Keratinocyte (primary cell): ENCODE measurements around the gene ZBTB32.
"Not testable (repeated sequence)": the region's sequence is repeated elsewhere in the genome, so short reads cannot be mapped to it uniquely, and the experiment has no call there.

Experiments
- EZH2 ChIP-seq: IDR thresholded peaks from one replicate; pipeline ENCODE4 v1.6.1; 2012; ENCODE audit warnings: inconsistent platforms, mild to moderate bottlenecking, low read length, moderate library complexity
- TF ChIP-seq, protein P1 (sequence below), 3 experiments: IDR thresholded peaks in 1 of 3; conservative IDR thresholded peaks in 1 of 3; optimal IDR thresholded peaks in 1 of 3; 2 replicates in 2 of 3; 3 replicates in 1 of 3; pipeline versions ENCODE3 to v1.5.1; 2011; ENCODE audit warnings: low read length in 3 of 3, mild to moderate bottlenecking in 3 of 3, moderate library complexity in 2 of 3, control low read depth in 1 of 3, inconsistent platforms in 1 of 3; ENCODE audit not compliant: insufficient read depth in 2 of 3; ENCODE audit errors: extremely low read depth in 1 of 3

DNA sequence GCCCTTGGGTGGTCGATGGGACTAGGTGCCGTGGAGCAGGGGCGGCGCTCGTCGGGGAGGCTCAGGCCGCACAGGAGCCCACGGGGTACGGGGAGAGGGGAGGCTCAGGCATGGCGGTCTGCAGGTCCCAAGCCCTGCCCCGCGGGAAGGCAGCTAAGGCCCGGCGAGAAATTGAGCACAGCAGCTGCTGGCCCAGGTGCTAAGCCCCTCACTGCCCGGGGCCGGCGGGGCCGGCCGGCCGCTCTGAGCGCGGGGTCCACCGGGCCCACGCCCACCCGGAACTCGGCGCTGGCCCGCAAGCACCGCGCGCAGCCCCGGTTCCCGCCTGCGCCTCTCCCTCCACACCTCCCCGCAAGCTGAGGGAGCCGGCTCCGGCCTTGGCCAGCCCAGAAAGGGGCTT lies 13.3 kb upstream of the ZBTB32 start:
- TF ChIP-seq, protein P1, sequence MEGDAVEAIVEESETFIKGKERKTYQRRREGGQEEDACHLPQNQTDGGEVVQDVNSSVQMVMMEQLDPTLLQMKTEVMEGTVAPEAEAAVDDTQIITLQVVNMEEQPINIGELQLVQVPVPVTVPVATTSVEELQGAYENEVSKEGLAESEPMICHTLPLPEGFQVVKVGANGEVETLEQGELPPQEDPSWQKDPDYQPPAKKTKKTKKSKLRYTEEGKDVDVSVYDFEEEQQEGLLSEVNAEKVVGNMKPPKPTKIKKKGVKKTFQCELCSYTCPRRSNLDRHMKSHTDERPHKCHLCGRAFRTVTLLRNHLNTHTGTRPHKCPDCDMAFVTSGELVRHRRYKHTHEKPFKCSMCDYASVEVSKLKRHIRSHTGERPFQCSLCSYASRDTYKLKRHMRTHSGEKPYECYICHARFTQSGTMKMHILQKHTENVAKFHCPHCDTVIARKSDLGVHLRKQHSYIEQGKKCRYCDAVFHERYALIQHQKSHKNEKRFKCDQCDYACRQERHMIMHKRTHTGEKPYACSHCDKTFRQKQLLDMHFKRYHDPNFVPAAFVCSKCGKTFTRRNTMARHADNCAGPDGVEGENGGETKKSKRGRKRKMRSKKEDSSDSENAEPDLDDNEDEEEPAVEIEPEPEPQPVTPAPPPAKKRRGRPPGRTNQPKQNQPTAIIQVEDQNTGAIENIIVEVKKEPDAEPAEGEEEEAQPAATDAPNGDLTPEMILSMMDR (optimal IDR thresholded peaks at IDR 0.05 in 1 of 3, IDR thresholded peaks at IDR 0.05 in 1 of 3, conservative IDR thresholded peaks at IDR 0.05 in 1 of 3; ENCODE audit: extremely low read depth in 1 of 3, insufficient read depth in 2 of 3, low read length in 3 of 3): not testable (repeated sequence)
- not testable (repeated sequence) for TF ChIP-seq EZH2
